NK-92 treated with Interleukin-12 subunit alpha and Interleukin-12 subunit beta, amount 100 ng/mL, for 24 hours (cell line): ENCODE measurements around the gene RUSF1.
"Not testable (repeated sequence)": the region's sequence is repeated elsewhere in the genome, so short reads cannot be mapped to it uniquely, and the experiment has no call there.

Experiments
- DNase-seq: peaks from one replicate; lab custom pipeline; 2025; lab: John Stamatoyannopoulos, UW

The RUSF1 gene

DNA sequence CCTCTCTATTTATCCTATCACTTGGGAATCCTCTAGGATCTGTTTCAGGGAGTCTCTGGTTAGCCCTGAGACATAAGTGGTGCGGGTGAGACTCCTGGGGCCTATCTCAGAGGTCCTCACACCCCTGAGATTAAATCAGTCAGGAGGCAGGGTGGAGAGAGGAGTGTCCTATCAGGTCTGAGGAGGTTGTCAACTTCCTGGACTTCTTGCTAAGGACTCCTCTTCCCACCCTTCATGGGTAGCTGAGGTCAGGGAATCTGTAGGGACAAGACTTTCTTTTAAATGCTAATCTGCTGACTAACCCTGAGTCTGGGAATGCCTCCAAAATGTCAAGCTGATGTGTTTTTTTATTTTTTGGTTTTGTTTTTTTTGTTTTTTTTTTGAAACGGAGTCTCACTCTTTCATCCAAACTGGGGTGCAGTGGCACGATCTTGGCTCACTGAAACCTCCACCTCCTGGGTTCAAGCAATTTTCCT, 55.5 kb downstream of the RUSF1 start:
- DNase-seq = no peak

GRCh38 chr16:31451681-31452351, 56.4 kb downstream of the RUSF1 start:
- no peak for DNase-seq

- DNase-seq = no peak
Observed at GRCh38 chr16:31451201-31451600, 57.0 kb downstream of the RUSF1 start.

DNA sequence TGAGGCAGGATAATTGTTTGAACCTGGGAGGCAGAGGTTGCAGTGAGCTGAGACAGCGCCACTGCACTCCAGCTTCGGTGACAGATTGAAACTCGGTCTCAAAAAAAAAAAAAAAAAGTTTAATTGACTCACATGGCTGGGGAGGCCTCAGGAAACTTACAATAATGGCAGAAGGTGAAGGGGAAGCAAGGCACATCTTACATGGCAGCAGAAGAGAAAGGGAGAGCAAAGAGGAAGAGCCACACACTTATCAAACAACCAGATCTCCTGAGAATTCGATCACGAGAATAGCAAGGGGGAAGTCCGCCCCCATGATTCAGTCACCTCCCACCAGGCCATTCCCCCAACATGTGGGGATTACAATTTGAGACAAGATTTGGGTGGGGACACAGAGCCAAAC, 62.3 kb downstream of the RUSF1 start:
- not testable (repeated sequence) for DNase-seq

- no peak for DNase-seq
Observed at GRCh38 chr16:31441956-31442355, 66.2 kb downstream of the RUSF1 start.

DNA sequence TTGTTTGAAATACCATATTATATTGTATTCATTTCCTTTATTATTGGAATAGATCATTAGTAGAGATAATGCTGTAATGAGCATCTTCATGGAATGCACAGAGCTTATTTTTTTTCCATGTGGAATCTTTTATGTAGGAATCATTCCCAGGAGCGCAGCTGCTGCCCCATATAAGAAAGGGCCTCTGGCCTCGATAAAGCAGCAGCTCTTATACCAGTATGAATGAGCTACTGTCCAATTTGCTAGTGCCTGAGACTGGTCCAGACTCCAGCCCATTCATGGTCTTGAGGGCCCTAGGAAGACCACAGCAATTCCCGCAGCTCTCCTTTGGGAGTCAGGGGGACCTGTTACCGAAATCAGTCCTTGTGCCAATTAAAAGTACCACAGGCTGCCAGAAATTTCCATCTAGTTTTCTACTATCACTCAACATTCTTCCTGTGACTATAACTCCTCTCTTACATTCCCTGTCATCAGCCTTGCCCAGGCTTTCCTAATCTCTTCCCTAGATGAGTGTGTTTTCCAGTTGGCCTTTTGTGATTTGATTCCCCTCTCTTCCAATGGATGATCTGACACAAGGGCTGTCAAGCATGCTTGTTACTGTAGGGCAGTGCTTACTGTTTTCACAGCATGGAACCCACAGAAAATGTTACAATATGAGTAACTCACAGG, 67.5 kb downstream of the RUSF1 start:
- no peak for DNase-seq

- DNase-seq = no peak
Observed at GRCh38 chr16:31439519-31439918, 68.7 kb downstream of the RUSF1 start.
